Activated T-cell treated with anti-CD3 and anti-CD28 coated beads, Interleukin-2, amount 50 U/mL, for 24 hours (primary cell): ENCODE measurements around the gene PPM1K.

Source experiments
- DNase-seq: peaks from one replicate; pipeline ENCODE4 v3.0.0-alpha.2; 2020
- H3K27ac Mint-ChIP-seq: 2 replicates; pipeline ENCODE4 v1.8.0; 2020; ENCODE audit warnings: mild to moderate bottlenecking, mixed read lengths
- H3K27me3 Mint-ChIP-seq: 2 replicates; pipeline ENCODE4 v1.8.0; 2020; ENCODE audit warnings: mixed read lengths
- H3K36me3 Mint-ChIP-seq: 2 replicates; pipeline ENCODE4 v1.8.0; 2020; ENCODE audit warnings: low read depth, mixed read lengths
- H3K4me1 Mint-ChIP-seq: 2 replicates; pipeline ENCODE4 v1.8.0; 2020; ENCODE audit warnings: low read depth, mixed read lengths
- H3K4me3 Mint-ChIP-seq: 2 replicates; pipeline ENCODE4 v1.8.0; 2020; ENCODE audit warnings: mild to moderate bottlenecking, moderate library complexity, mixed read lengths
- H3K9me3 Mint-ChIP-seq: 2 replicates; pipeline ENCODE4 v1.8.0; 2020; ENCODE audit warnings: mixed read lengths

The PPM1K gene

DNA sequence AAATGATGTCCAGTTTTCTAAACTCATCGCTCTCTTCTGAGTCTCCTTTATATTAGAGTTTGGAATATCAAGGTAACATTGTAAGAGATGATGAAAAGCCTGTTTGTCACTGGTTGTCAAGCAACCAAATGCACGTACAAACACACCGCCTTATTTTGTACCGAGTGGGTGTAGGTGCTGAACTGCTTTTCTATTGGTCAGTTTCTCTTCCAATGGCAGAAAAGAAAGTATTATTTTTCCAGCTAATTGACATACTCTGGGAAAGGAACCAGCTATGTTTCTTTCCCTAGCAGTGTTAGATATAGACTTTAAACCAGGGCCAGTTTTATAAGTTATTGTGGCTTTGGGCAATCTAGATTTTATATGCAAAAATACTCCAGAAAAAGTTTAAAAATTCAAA, 6.6 kb upstream of the PPM1K start:
- Mint-ChIP-seq H3K9me3 (no peaks in the 10 kb centered on the region), H3K36me3 (no peaks in the 10 kb centered on the region), H3K27me3 (no peaks in the 10 kb centered on the region), H3K4me1 (peaks cover 3% of the 10 kb centered on the region), H3K4me3 (no peak overlapping the region), H3K27ac (no peak overlapping the region)
- no peak for DNase-seq

DNA sequence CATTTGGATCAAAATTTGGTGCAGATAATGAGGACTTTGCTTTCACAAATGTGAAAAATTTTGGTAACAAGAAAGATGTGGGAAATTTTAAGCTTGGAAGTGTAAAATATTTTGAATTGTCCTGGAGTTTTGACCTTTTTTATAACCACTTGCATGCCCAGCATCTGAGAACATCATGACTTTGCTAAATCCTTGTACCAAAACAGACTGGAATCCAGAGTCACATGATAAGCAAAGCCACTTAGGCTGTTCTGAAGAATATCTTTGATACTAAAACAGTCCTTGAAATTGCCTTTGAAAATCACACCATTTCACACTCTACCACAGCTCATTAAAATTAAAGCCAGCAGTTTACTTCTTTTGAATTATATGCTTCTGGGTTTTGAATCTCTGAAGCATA, 2.5 kb upstream of the PPM1K start:
- no peak overlapping the region for H3K27ac Mint-ChIP-seq
- peaks cover 19% of the 10 kb centered on the region for H3K36me3 Mint-ChIP-seq
- DNase-seq: no peak
- peaks cover 26% of the 10 kb centered on the region for H3K4me1 Mint-ChIP-seq
- H3K4me3 Mint-ChIP-seq: no peak overlapping the region
- no peaks in the 10 kb centered on the region for H3K9me3 Mint-ChIP-seq
- no peaks in the 10 kb centered on the region for H3K27me3 Mint-ChIP-seq

- H3K27me3 Mint-ChIP-seq: no peaks in the 10 kb centered on the region
- no peak for DNase-seq
- no peaks in the 10 kb centered on the region for H3K9me3 Mint-ChIP-seq
- H3K36me3 Mint-ChIP-seq: peaks cover 29% of the 10 kb centered on the region
- H3K4me3 Mint-ChIP-seq: peak overlapping the region; percentile 97
- peak overlapping the region; percentile 100 for H3K27ac Mint-ChIP-seq
- peaks cover 39% of the 10 kb centered on the region for H3K4me1 Mint-ChIP-seq
Observed at GRCh38 chr4:88285235-88285653, 883 bp upstream of the PPM1K start.

GRCh38 chr4:88283661-88284438, 511 bp downstream of the PPM1K start:
- Mint-ChIP-seq H3K9me3 (no peaks in the 10 kb centered on the region), H3K4me1 (peaks cover 51% of the 10 kb centered on the region), H3K27ac (peak overlapping the region; percentile 100), H3K36me3 (peaks cover 35% of the 10 kb centered on the region), H3K4me3 (peak overlapping the region; percentile 97), H3K27me3 (no peaks in the 10 kb centered on the region)
- DNase-seq: peak; percentile 78

GRCh38 chr4:88280228-88280795, 4.0 kb downstream of the PPM1K start:
- Mint-ChIP-seq H3K4me1 (peaks cover 68% of the 10 kb centered on the region), H3K27ac (peak overlapping the region; percentile 59), H3K4me3 (peak overlapping the region; percentile 25), H3K27me3 (no peaks in the 10 kb centered on the region), H3K9me3 (no peaks in the 10 kb centered on the region), H3K36me3 (peaks cover 68% of the 10 kb centered on the region)
- DNase-seq: no peak

DNA sequence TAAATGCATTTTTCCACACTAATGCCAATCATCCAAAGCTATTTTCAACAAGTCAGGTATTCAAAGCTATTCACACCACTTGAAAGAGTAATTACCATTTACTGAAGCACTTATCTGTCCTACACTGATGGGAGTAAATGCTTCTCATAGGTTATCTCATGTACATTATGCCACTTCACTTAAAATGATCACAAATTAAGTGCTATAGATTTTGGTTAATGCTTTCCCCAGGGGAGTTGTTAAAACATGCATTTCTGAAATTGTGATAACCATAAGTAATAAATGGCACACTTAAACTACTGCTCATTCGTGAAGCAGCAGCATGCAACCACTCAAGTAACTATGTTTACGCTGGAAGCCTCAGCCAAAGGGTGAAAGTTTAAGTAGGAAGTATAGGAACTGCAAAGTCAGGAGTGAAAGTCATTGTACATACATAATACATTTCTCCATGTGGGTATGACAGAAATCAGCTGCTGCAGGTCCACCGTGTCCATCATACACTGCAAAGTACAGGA, 6.6 kb downstream of the PPM1K start:
- H3K36me3 Mint-ChIP-seq: peaks cover 70% of the 10 kb centered on the region
- H3K27ac Mint-ChIP-seq: no peak overlapping the region
- no peak for DNase-seq
- no peaks in the 10 kb centered on the region for H3K9me3 Mint-ChIP-seq
- no peak overlapping the region for H3K4me3 Mint-ChIP-seq
- peaks cover 60% of the 10 kb centered on the region for H3K4me1 Mint-ChIP-seq
- no peaks in the 10 kb centered on the region for H3K27me3 Mint-ChIP-seq

- H3K9me3 Mint-ChIP-seq: no peaks in the 10 kb centered on the region
- no peak for DNase-seq
- no peak overlapping the region for H3K27ac Mint-ChIP-seq
- no peaks in the 10 kb centered on the region for H3K27me3 Mint-ChIP-seq
- peaks cover 54% of the 10 kb centered on the region for H3K4me1 Mint-ChIP-seq
- peaks cover 69% of the 10 kb centered on the region for H3K36me3 Mint-ChIP-seq
- no peak overlapping the region for H3K4me3 Mint-ChIP-seq
Observed at GRCh38 chr4:88276952-88277710, 7.2 kb downstream of the PPM1K start.

- H3K27me3 Mint-ChIP-seq: no peaks in the 10 kb centered on the region
- H3K4me1 Mint-ChIP-seq: peaks cover 45% of the 10 kb centered on the region
- no peaks in the 10 kb centered on the region for H3K9me3 Mint-ChIP-seq
- no peak for DNase-seq
- no peak overlapping the region for H3K27ac Mint-ChIP-seq
- H3K36me3 Mint-ChIP-seq: peaks cover 74% of the 10 kb centered on the region
- H3K4me3 Mint-ChIP-seq: no peak overlapping the region
Observed at GRCh38 chr4:88275949-88276515, 8.3 kb downstream of the PPM1K start.

DNA sequence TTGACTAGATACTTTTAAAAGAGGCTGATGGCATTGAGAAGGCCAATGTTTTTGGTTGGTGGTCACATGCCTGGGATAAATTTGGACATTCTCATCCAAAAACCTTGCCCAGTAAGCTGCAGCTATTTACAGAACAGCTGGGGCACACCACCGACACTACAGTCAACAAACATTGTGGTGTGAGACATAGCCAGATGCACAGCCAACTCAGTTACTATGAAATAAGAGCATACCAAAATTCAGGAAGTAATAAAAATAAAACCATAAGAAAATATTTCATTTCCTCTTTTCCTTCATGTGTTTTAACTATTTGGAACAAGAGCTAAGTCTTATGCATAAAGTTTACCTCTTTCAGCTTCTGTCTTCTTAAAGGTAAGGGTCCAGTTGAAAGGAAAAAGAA, 8.8 kb downstream of the PPM1K start:
- H3K9me3 Mint-ChIP-seq: no peaks in the 10 kb centered on the region
- DNase-seq: no peak
- peaks cover 76% of the 10 kb centered on the region for H3K36me3 Mint-ChIP-seq
- no peaks in the 10 kb centered on the region for H3K27me3 Mint-ChIP-seq
- no peak overlapping the region for H3K4me3 Mint-ChIP-seq
- H3K4me1 Mint-ChIP-seq: peaks cover 41% of the 10 kb centered on the region
- no peak overlapping the region for H3K27ac Mint-ChIP-seq

GRCh38 chr4:88268913-88269312, 15.4 kb downstream of the PPM1K start:
- no peak overlapping the region for H3K4me3 Mint-ChIP-seq
- no peaks in the 10 kb centered on the region for H3K4me1 Mint-ChIP-seq
- H3K27ac Mint-ChIP-seq: no peak overlapping the region
- H3K27me3 Mint-ChIP-seq: no peaks in the 10 kb centered on the region
- no peaks in the 10 kb centered on the region for H3K9me3 Mint-ChIP-seq
- no peak for DNase-seq
- peaks cover 43% of the 10 kb centered on the region for H3K36me3 Mint-ChIP-seq

GRCh38 chr4:88264336-88264735, 20.0 kb downstream of the PPM1K start:
- no peak for DNase-seq
- no peaks in the 10 kb centered on the region for H3K4me1 Mint-ChIP-seq
- H3K9me3 Mint-ChIP-seq: no peaks in the 10 kb centered on the region
- no peak overlapping the region for H3K27ac Mint-ChIP-seq
- H3K36me3 Mint-ChIP-seq: peaks cover 49% of the 10 kb centered on the region
- H3K27me3 Mint-ChIP-seq: no peaks in the 10 kb centered on the region
- no peak overlapping the region for H3K4me3 Mint-ChIP-seq

GRCh38 chr4:88257726-88258125, 26.6 kb downstream of the PPM1K start:
- H3K27me3 Mint-ChIP-seq: no peaks in the 10 kb centered on the region
- H3K4me1 Mint-ChIP-seq: no peaks in the 10 kb centered on the region
- H3K36me3 Mint-ChIP-seq: peaks cover 34% of the 10 kb centered on the region
- H3K27ac Mint-ChIP-seq: no peak overlapping the region
- no peak overlapping the region for H3K4me3 Mint-ChIP-seq
- no peaks in the 10 kb centered on the region for H3K9me3 Mint-ChIP-seq
- DNase-seq: no peak

DNA sequence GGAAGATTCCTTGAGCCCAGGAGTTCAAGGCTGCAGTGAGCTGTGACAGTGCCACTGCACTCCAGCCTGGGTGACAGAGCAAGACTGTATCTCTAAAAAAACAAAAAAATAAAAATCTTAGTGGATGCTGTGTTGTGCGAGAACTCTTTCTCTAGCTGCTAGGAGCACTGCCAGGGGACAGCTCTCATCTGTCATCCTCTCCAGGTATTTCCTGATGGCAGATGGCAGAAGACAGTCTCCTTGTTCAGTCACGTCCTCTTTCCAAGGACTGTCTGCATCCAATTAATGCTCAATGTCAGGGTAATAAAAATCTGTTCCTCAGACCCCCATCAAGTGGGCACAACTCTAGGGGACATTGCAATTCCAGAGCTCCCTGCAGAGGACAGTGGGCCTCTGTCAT, 29.2 kb downstream of the PPM1K start:
- no peak for DNase-seq
- H3K27me3 Mint-ChIP-seq: no peaks in the 10 kb centered on the region
- no peaks in the 10 kb centered on the region for H3K4me1 Mint-ChIP-seq
- no peak overlapping the region for H3K27ac Mint-ChIP-seq
- H3K9me3 Mint-ChIP-seq: no peaks in the 10 kb centered on the region
- no peak overlapping the region for H3K4me3 Mint-ChIP-seq
- H3K36me3 Mint-ChIP-seq: peaks cover 13% of the 10 kb centered on the region

DNA sequence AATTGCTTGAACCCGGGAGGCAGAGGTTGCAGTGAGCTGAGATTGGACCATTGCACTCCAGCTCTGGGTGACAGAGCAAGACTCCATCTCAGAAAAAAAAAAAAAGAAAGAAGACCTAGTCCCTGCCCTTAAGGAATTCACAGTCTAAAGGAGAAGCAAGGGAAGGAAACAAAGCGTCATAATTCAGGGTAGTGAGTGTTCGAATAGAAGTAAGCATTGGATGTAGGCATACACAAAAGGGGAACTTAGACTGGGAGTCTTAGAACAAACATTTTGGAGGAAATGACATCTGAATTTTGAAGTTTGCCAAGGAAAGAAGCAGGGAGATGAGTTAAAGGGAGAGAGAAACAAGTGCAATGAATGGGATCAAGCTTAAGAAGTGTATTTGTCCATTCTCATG, 32.4 kb downstream of the PPM1K start:
- Mint-ChIP-seq H3K27ac (no peak overlapping the region), H3K36me3 (no peaks in the 10 kb centered on the region)

More for the DNA sequence above, 32.4 kb downstream of the PPM1K start:
- Mint-ChIP-seq H3K4me1 (no peaks in the 10 kb centered on the region), H3K4me3 (no peak overlapping the region), H3K9me3 (no peaks in the 10 kb centered on the region), H3K27me3 (no peaks in the 10 kb centered on the region)
- DNase-seq: no peak
